ENCODE measurements around the gene GPR158. TPM values are rescaled to one million over a fixed set of nuclear protein-coding genes. Genes with fewer than 3 reads are reported as not detected.

GPR158 gene
- total RNA-seq, 1 experiment from 2014 or later = 0.07 TPM

- no peak overlapping the region for H3K27ac Mint-ChIP-seq (ENCODE audit: unreplicated experiment)
- POLR2A ChIA-PET = no interaction called here
These were observed 113.4 kb downstream of the GPR158 start for GRCh38 chr10:25288181-25288580.

GRCh38 chr10:25294032-25294926 lies 119.5 kb downstream of the GPR158 start:
- H3K4me3 Mint-ChIP-seq (ENCODE audit: unreplicated experiment) = no peak overlapping the region
- H3K9me3 Mint-ChIP-seq (ENCODE audit: unreplicated experiment) = no peaks in the 10 kb centered on the region
- ChIA-PET CTCF (no interaction called here), POLR2A (no interaction called here)
- no peaks in the 10 kb centered on the region for H3K9me3 ChIP-seq
- no peaks in the 10 kb centered on the region for H3K4me1 Mint-ChIP-seq (ENCODE audit: low read depth, unreplicated experiment)
- no peaks in the 10 kb centered on the region for H3K27me3 ChIP-seq (replicated peaks; ENCODE audit: control insufficient read depth, insufficient read depth, low read length)
- no peak overlapping the region for H3K27ac Mint-ChIP-seq (ENCODE audit: unreplicated experiment)
- TF ChIP-seq, protein P1, sequence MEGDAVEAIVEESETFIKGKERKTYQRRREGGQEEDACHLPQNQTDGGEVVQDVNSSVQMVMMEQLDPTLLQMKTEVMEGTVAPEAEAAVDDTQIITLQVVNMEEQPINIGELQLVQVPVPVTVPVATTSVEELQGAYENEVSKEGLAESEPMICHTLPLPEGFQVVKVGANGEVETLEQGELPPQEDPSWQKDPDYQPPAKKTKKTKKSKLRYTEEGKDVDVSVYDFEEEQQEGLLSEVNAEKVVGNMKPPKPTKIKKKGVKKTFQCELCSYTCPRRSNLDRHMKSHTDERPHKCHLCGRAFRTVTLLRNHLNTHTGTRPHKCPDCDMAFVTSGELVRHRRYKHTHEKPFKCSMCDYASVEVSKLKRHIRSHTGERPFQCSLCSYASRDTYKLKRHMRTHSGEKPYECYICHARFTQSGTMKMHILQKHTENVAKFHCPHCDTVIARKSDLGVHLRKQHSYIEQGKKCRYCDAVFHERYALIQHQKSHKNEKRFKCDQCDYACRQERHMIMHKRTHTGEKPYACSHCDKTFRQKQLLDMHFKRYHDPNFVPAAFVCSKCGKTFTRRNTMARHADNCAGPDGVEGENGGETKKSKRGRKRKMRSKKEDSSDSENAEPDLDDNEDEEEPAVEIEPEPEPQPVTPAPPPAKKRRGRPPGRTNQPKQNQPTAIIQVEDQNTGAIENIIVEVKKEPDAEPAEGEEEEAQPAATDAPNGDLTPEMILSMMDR (IDR thresholded peaks at IDR 0.05; ENCODE audit: insufficient read depth in 1 of 2, low read depth in 1 of 2, low read length in 1 of 2, severe bottlenecking in 1 of 2, unreplicated experiment in 1 of 2) = no peak
- H3K36me3 Mint-ChIP-seq (ENCODE audit: insufficient read depth, unreplicated experiment) = no peaks in the 10 kb centered on the region
- no TSS peak for BruUV-seq (replicated peaks)
- H3K4me3 ChIP-seq (ENCODE audit: low read depth, low read length) = no peak overlapping the region
- no peaks in the 10 kb centered on the region for H3K36me3 ChIP-seq (ENCODE audit: control insufficient read depth, insufficient read depth, low read length)
- no peaks in the 10 kb centered on the region for H3K4me1 ChIP-seq
- no peak for DNase-seq
- intact Hi-C loops (cut with micrococcal nuclease; ENCODE audit: unreplicated experiment) = no loop called here
- no peaks in the 10 kb centered on the region for H3K27me3 Mint-ChIP-seq (ENCODE audit: insufficient read depth, unreplicated experiment)

More at GRCh38 chr10:25288181-25288580, 113.4 kb downstream of the GPR158 start:
- no peak for DNase-seq
- TF ChIP-seq, protein P1 (IDR thresholded peaks at IDR 0.05; ENCODE audit: insufficient read depth in 1 of 2, low read depth in 1 of 2, low read length in 1 of 2, severe bottlenecking in 1 of 2, unreplicated experiment in 1 of 2) = no peak
- Mint-ChIP-seq H3K4me1 (ENCODE audit: low read depth, unreplicated experiment) (no peaks in the 10 kb centered on the region), H3K9me3 (ENCODE audit: unreplicated experiment) (peaks cover 30% of the 10 kb centered on the region), H3K4me3 (ENCODE audit: unreplicated experiment) (no peak overlapping the region), H3K36me3 (ENCODE audit: insufficient read depth, unreplicated experiment) (no peaks in the 10 kb centered on the region), H3K27me3 (ENCODE audit: insufficient read depth, unreplicated experiment) (no peaks in the 10 kb centered on the region)
- H3K4me1 ChIP-seq = no peaks in the 10 kb centered on the region
- no TSS peak for BruUV-seq (replicated peaks)
- no peak overlapping the region for H3K4me3 ChIP-seq (ENCODE audit: low read depth, low read length)
- H3K27me3 ChIP-seq (replicated peaks; ENCODE audit: control insufficient read depth, insufficient read depth, low read length) = no peaks in the 10 kb centered on the region
- intact Hi-C loops (cut with micrococcal nuclease; ENCODE audit: unreplicated experiment) = no loop called here
- no peaks in the 10 kb centered on the region for H3K36me3 ChIP-seq (ENCODE audit: control insufficient read depth, insufficient read depth, low read length)
- peaks cover 5% of the 10 kb centered on the region for H3K9me3 ChIP-seq
- CTCF ChIA-PET = no interaction called here

DNA sequence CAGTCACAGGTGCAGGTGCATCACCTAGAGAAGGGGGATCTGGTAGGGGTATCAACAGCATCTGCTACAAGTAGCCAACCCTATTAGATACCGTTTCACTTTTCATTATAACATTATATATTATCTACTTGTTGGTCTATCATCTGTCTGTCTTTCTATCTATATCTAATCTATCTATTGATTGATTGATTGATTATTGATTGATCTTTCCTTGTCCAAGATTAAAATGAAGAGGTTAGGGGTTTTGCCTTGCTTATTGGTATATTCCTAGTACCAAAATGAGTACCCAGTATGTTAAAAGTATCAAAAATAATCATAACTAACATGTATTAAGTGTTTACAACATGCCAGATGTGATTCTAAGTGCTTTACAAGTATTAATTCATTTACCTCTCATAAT lies 121.5 kb downstream of the GPR158 start:
- no peaks in the 10 kb centered on the region for H3K27me3 ChIP-seq (replicated peaks; ENCODE audit: control insufficient read depth, insufficient read depth, low read length)
- peaks cover 2% of the 10 kb centered on the region for H3K27me3 Mint-ChIP-seq (ENCODE audit: insufficient read depth, unreplicated experiment)
- H3K4me1 Mint-ChIP-seq (ENCODE audit: low read depth, unreplicated experiment) = no peaks in the 10 kb centered on the region
- H3K4me3 ChIP-seq (ENCODE audit: low read depth, low read length) = no peak overlapping the region
- CTCF ChIA-PET = no interaction called here
- H3K9me3 ChIP-seq = no peaks in the 10 kb centered on the region
- TF ChIP-seq, protein P1 (IDR thresholded peaks at IDR 0.05; ENCODE audit: insufficient read depth in 1 of 2, low read depth in 1 of 2, low read length in 1 of 2, severe bottlenecking in 1 of 2, unreplicated experiment in 1 of 2) = no peak
- H3K27ac Mint-ChIP-seq (ENCODE audit: unreplicated experiment) = no peak overlapping the region
- H3K9me3 Mint-ChIP-seq (ENCODE audit: unreplicated experiment) = no peaks in the 10 kb centered on the region
- DNase-seq = no peak
- no peaks in the 10 kb centered on the region for H3K4me1 ChIP-seq
- no peak overlapping the region for H3K4me3 Mint-ChIP-seq (ENCODE audit: unreplicated experiment)
- H3K36me3 Mint-ChIP-seq (ENCODE audit: insufficient read depth, unreplicated experiment) = no peaks in the 10 kb centered on the region
- intact Hi-C loops (cut with micrococcal nuclease; ENCODE audit: unreplicated experiment) = no loop called here
- no TSS peak for BruUV-seq (replicated peaks)
- POLR2A ChIA-PET = no interaction called here
- H3K36me3 ChIP-seq (ENCODE audit: control insufficient read depth, insufficient read depth, low read length) = no peaks in the 10 kb centered on the region

Data from Caco-2 (cell line).